ENCODE data around the gene ZNF311.

GRCh38 chr6:29021434-29021833 lies 16.3 kb upstream of the ZNF311 start:
- TF ChIP-seq, protein P1, sequence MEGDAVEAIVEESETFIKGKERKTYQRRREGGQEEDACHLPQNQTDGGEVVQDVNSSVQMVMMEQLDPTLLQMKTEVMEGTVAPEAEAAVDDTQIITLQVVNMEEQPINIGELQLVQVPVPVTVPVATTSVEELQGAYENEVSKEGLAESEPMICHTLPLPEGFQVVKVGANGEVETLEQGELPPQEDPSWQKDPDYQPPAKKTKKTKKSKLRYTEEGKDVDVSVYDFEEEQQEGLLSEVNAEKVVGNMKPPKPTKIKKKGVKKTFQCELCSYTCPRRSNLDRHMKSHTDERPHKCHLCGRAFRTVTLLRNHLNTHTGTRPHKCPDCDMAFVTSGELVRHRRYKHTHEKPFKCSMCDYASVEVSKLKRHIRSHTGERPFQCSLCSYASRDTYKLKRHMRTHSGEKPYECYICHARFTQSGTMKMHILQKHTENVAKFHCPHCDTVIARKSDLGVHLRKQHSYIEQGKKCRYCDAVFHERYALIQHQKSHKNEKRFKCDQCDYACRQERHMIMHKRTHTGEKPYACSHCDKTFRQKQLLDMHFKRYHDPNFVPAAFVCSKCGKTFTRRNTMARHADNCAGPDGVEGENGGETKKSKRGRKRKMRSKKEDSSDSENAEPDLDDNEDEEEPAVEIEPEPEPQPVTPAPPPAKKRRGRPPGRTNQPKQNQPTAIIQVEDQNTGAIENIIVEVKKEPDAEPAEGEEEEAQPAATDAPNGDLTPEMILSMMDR (IDR thresholded peaks at IDR 0.05) = no peak
- no peak for TF ChIP-seq POLR2A (IDR thresholded peaks at IDR 0.05)
